CD4-positive, alpha-beta T cell treated with Interleukin-15 for 1 hour (primary cell): ENCODE data around the gene STYX.
"Not testable (repeated sequence)": the region's sequence is repeated elsewhere in the genome, so short reads cannot be mapped to it uniquely, and the experiment has no call there.

Experiments
- DNase-seq: peaks from one replicate; pipeline ENCODE4 v3.0.0-alpha.2; 2020

STYX gene

GRCh38 chr14:52729925-52730708, at the start of gene STYX:
TSS of gene STYX (plus strand) at chr14:52730166. CDS start at chr14:52730475, 309 bp downstream.
- DNase-seq: peak; percentile 97

GRCh38 chr14:52683985-52684520, 45.9 kb upstream of the STYX start:
- no peak for DNase-seq

DNA sequence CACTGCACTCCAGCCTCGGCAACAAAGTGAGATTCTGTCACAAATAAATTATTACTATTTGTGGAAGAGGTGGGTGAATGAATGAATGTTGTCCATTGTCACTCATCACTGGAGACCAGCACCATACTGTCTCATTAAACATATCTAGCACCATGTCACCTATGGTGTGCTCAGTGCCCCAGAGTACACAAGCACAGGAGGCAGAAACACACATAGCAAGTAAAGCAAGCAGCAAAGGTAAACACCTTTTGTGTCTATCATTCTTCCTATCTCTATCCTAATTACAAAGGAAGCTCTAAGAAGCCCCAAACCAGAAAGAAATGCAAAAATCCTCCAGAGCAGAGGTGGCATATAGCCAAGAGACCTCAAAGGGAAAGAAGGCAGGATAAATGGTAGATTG, 43.8 kb upstream of the STYX start:
- no peak for DNase-seq

DNA sequence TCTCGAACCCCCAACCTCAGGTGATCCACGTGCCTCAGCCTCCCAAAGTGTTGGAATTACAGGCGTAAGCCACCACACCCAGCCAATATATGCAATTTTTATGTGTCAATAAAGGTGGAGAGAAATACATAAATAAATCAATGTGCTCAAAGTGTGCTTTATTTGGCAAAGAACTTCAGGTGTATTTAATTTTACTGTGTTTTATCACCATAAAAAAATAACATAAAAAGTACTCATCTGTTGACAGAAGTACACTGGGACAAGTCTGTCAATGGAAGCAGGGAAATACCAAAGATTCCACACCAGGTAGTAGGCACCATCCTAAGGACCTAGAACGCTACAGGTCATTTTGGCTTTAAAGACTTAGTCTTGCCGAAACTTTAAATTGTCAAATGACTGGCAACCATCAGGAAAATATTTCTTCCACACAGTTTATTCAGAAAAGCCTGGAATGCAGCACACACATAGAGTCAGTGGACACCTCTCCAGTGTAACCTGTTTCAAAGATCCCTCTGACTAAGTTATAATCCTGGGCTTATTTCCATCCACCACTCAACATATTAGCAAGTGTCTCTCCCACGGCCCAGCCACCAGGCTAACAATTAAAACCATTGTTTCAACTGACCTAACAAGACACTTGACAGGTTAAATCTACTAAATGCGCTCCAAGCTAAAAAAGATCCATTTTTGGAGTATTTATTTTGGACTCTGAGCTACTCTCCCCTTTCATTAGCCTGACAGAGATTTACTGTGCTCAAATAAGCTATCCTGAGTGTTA, 38.8 kb upstream of the STYX start:
- DNase-seq: no peak

DNA sequence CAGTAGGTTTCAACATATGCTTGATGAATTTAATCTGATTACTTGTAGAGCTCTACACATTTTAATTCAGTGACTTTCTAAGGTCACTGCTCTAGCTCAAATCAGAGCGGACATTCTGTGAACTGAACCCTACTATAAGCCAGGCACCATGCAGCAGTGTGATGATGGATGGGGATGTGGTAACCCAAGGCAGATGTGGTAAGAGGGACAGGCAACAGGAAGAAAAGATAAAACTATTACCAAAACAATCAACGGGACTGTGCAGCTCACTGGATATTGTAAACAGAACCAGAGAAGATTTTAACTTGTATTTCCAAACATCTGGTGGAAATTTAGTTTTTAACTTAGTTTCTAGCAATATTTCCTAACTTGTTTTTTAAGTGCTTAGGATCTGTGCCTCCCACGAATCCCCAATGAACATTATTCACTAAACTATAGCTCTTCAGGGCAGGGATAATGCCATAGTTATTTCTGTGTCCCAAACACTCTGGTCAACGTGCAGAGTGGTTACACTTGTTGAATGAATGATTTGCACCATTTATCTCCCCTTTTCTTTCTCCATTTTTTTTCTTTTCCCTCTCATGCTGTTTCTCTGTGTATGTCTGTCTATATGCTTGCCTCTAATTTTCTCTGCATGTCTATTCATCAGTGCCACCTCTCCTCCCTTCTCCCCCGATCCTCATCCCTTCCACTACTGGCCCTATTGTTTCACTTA, 37.6 kb upstream of the STYX start:
- DNase-seq: no peak

GRCh38 chr14:52693036-52693435, 36.9 kb upstream of the STYX start:
- no peak for DNase-seq

DNA sequence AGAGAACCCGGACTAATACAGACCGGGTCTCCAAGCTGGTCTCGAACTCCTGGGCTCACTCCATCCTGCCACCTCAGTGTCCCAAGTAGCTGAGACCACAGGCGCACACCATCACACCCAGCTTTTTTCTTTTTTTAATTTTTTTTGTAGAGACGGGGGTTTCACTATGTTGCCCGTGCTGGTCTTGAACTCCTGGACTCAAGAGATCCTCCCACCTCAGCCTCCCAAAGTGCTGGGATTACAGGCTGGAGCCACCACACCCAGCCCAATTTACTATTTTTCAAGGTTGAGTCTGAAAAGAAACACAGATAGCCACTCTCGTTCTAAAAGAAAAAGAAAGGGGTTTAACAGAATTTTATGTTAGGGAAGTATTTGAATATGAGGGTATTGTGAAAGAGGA, 36.4 kb upstream of the STYX start:
- DNase-seq: no peak

DNA sequence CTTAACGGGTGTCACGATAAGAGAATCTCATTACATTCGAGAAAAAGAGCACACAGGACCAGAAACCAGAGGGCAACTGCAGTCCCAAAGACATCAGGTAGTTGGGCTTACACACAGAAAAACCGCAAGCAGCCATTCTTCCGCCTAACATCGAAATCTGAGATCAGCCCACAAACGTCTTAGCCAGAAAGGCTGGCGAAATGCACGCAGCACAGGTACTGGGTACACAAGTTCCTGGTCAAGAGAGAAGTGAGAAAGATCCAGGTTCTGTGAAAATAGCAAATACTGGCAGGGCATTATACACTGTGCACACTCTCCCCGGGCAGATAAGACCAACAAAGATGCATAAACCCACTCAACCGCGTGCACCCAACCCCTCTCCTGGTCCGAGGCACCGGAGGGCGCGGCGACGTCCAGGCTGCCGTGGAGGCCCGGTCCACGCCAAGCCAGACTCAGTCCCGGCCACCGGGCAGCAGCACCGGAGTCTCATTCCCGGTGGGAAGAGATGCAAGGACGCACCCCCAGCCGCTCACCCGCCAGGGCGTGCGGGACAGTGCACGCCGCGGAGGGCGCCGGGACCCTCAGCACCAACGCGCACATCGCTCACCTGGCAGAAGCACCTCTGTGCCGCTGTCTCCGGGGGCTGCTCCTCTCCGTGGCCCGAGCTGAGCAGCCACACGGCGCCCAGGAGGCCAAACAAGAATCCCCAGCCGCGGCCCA, 35.0 kb upstream of the STYX start:
- DNase-seq: peak; percentile 65

GRCh38 chr14:52695481-52696091, 34.4 kb upstream of the STYX start, which contains the start of gene ERO1A:
TSS of gene ERO1A (minus strand) at chr14:52695558. CDS start at chr14:52695481, 77 bp downstream.
- DNase-seq: peak; percentile 67

GRCh38 chr14:52700701-52701172, 29.2 kb upstream of the STYX start:
- DNase-seq: no peak

GRCh38 chr14:52701223-52701622, 28.7 kb upstream of the STYX start:
- no peak for DNase-seq

- DNase-seq: no peak
These were observed 26.7 kb upstream of the STYX start for GRCh38 chr14:52703225-52703624.

GRCh38 chr14:52703664-52704063, 26.3 kb upstream of the STYX start:
- DNase-seq: no peak

DNA sequence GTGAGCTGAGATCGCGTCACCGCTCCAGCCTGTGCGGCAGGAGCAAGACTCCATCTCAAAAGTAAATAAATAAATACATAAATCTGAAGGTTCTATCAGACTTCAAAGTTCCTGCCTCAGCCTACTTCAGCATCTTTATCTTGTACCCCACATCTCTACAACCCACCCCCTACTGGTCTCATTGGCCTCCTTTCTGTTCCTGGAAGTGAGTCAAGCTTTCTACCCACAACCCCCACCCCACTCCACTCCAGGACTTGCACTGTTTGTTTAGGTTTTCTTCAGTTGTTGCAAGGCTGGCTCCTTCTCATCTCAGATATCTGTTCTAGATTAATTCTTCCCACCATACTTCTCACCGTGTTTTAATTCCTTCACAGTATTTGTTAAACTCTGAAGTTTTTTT, 23.7 kb upstream of the STYX start:
- peak; percentile 24 for DNase-seq

- peak; percentile 93 for DNase-seq
These were observed 23.0 kb upstream of the STYX start, which contains the start of gene PSMC6 for GRCh38 chr14:52706724-52707706. TSS of gene PSMC6 (plus strand) at chr14:52707200. CDS start at chr14:52707220, 20 bp downstream.

DNA sequence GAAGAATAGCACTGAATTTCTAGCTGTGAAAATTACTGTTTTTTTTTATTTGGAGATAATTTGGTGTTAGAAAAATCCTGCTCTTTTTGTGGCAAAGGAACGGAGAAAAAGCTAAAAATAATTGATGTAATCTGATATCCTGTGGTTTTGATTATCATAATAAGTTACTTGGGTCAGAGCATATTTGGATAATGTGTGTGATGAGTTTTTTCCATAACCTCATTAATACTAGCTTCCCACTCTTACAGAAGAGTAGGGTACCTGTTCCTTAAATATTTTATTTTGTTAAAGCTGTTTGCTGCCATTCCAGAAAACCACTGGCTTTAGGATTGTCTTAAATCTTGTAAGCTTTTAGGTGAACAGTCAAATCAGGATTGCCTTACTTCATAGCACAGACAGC, 18.3 kb upstream of the STYX start:
- DNase-seq: no peak

- no peak for DNase-seq
These were observed 13.8 kb upstream of the STYX start for GRCh38 chr14:52716155-52716554.

DNA sequence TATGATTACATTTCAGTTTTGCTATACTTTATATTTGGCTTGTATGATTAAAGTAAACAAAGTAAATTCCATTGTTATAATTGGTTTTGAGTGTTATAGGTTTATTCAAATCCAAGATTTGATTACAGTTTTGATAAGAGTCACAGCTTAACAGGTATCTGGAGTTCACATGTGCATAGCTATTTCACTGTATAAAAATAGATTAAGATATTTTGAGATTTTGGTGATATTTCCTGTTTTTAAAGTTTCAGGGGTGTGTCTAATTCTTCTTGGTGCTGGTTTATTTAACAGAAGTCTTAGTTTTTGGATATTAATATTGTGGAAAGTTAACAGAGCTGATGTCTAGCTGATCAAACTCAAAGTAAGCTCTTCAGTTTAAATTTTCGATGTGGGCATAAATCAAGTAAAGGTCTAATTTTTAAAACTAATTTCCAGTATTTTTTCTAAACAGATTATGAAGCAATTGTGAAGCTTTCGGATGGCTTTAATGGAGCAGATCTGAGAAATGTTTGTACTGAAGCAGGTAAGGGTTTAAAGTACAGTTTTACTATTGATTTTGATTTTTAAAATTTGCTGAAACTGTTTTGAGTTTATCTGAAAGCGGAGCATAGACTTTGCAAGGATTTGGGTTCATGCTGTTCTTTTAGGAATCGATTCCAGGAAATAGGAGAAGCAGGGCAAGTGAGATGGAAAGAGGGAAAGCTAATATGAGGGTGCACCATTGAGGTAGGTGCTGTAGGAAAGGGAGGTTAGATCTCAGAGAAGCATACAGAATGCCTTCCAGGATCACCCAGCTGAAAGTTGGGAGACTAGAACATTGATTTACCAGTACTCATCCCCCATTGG, 6.2 kb upstream of the STYX start:
- no peak for DNase-seq

DNA sequence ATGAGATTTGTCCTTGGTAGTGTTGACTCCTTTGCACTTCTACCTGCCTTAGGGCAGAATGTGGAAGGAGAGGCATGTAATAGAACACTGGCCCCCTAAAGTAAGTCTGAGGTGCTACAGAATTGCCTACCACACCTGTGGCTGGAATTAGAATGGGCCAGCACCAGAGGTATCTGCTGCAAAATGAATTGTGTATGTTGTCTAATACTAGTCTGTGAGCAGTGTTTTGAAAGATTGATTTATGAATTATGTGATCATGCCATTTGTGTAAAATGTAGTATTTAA, 5.7 kb upstream of the STYX start:
- no peak for DNase-seq

GRCh38 chr14:52727509-52727908, 2.5 kb upstream of the STYX start:
- DNase-seq: not testable (repeated sequence)
